Measurements from ENCODE around the gene DCPS.
"Not testable (repeated sequence)": the region's sequence is repeated elsewhere in the genome, so short reads cannot be mapped to it uniquely, and the experiment has no call there.

DCPS gene

DNA sequence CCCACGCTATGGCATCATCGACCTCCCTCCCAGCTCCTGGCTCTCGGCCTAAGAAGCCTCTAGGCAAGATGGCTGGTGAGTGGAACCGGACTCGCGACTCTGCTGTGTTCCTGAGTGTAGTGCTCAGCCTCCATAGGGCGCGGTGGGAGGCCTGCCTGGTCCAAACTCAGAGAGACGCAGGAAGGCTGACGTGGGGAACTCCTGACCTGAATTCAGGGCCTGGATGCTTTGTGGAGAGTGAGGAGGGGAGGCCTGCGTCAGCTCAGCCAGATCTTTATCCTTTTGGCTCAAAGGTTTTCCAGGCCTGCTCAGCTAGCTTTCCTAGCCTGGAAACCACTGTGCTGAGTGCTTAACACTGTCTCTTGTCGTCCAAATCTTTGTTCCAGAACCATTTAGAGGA, 13.0 kb upstream of the DCPS start:
- DNase-seq (ENCODE audit: low read depth) = no peak

- DNase-seq (ENCODE audit: low read depth) = no peak
Observed at GRCh38 chr11:126293726-126294125, 10.1 kb upstream of the DCPS start.

DNA sequence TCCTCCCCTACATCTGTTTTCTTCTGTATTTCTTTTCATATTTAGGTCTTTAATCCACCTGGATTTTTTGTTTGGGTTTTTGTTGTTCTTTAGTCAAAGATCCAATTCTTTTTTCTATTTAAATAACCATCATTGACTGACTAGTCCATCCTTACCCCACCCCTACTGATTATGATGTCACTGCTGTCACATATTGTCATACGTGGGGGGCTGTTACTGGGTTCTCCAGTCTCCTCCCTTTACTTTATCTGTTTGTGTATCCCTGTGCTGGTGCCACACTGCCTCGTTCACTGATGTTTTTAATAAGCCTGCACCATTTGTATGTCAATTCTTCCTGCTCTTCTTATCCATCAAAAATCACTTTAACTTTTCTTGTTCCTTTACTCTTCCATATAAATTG, 6.9 kb upstream of the DCPS start:
- no peak for DNase-seq (ENCODE audit: low read depth)

DNA sequence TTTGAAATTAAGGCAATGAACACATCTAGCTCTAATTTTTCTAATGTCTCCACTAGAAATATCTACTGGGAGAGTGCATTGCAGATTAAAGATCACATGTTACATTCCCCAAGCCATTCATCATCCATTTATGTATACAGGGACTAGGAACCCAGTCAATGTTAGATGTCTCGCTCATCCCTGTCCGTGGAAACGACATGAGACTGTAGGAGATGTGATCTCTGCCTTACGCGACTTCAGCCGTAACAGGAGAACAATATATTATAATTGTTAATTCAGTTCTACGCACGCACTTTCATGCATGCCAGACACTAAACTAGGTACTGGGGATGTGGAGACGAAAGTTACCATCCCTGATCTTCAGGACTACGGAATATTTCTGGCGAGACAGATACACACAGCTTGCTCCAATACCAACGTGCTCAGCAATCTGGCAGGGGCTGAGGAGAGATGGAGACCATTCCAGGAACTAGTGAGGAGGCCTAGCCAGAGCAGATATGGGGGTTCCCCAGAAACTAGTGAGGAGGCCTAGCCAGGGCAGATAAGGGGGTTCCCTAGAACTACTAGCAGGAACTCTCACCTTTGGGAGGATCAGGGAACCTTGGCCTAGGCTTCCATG, 706 bp downstream of the DCPS start:
- DNase-seq (ENCODE audit: low read depth) = no peak

DNA sequence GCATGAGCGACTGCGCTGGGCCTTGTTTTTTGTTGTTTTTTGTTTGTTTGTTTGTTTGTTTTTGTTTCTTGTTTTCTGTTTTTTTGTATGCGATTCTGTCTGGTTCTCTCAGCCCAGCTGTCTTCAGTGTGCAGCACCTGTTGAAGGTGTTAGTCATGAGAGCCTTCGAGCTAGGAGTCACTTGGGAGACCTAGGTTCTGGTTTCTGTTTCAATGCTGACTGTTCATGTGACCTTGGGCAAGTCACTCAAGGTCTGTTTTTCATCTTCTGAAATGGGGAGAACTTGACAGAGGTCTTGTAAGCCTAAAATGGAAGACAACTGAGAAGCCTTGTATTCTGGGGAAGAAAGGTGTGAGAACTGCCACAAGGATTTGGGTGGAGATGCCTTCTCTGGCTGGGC, 1.8 kb downstream of the DCPS start:
- DNase-seq (ENCODE audit: low read depth) = no peak

DNA sequence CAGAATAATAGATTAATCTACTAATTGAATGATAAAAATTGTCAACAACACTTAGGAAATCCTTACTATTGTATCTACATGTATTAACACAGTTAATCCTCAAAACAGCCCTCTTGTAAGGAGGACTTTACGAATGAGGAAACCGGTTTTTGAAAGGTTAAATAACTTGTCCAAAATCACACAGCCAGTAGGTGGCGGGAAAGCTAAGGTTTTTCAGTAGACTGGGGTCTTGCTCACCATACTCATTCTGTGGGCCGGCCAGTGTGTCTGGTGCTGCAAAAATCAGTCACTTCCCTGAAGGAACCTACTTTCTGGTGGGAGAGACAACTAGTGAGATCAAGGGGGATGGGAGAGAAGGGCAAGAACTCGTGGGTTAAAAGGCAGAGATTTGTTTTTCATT, 3.8 kb downstream of the DCPS start:
- no peak for DNase-seq (ENCODE audit: low read depth)

DNA sequence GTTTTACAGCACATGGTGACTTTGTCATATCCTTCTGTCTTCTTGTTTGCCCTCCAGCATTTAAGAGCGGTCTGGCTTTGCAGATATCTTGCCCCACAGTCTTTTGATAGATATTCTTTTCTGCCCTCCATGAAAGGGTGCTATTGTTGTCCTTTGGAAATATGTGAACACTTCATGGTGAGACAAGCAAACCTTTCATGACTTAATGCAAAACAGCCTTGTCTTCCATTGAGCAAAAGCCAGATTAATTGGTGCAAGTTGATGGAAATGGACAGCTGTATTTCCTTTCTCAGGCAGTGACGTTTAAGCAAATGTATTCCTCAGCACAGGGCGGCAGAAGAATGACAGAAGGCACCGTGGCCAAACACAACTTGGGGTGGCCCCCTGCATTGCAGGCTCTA, 4.4 kb downstream of the DCPS start:
- no peak for DNase-seq (ENCODE audit: low read depth)

DNA sequence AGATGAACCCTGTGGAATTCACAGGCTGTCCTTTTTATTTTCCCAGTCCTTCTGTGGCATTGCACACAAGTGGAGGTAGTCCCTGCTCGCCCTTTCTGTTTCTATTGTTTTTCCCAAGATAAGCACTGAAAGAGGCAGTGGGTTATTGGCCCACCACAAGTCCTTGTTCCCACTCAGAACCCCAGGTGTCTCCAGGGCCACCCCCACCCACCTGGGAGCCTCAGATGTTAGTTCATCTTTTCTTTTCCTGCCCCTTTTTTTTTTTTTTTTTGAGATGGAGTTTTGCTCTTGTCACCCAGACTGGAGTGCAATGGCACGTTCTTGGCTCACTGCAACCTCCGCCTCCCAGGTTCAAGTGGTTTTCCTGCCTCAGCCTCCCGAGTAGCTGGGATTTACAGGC, 4.9 kb downstream of the DCPS start:
- DNase-seq (ENCODE audit: low read depth) = not testable (repeated sequence)

GRCh38 chr11:126310200-126310991, 6.5 kb downstream of the DCPS start:
- no peak for DNase-seq (ENCODE audit: low read depth)

GRCh38 chr11:126310992-126311310, 7.1 kb downstream of the DCPS start:
- no peak for DNase-seq (ENCODE audit: low read depth)

GRCh38 chr11:126311401-126312291, 7.8 kb downstream of the DCPS start:
- no peak for DNase-seq (ENCODE audit: low read depth)

- DNase-seq (ENCODE audit: low read depth) = no peak
Observed at GRCh38 chr11:126312961-126313360, 9.1 kb downstream of the DCPS start.

- DNase-seq (ENCODE audit: low read depth) = no peak
Observed at GRCh38 chr11:126313826-126314225, 10.0 kb downstream of the DCPS start.

- DNase-seq (ENCODE audit: low read depth) = no peak
Observed at GRCh38 chr11:126317432-126317755, 13.5 kb downstream of the DCPS start.

- no peak for DNase-seq (ENCODE audit: low read depth)
Observed at GRCh38 chr11:126317756-126318573, 14.1 kb downstream of the DCPS start.

GRCh38 chr11:126318574-126319373, 14.9 kb downstream of the DCPS start:
- no peak for DNase-seq (ENCODE audit: low read depth)

DNA sequence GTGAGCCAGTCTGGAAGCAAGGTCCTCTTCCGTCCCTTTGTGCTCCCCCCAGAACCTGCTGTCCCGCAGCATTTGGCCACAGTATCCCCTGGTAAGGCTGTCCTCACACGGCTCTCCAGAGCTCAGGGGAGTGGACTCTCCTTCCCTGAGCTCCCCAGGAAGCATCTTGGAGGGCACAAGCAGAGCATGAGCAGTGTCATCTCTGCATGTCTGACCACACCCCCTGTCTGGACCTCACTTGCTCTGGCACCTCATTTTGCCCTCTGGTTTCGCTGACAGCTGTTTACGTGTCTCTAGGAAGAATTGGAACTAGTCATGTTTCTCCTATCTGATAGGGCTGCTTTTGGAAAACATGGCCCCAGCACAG, 15.5 kb downstream of the DCPS start:
- DNase-seq (ENCODE audit: low read depth) = no peak

- DNase-seq (ENCODE audit: low read depth) = no peak
Observed at GRCh38 chr11:126322996-126323395, 19.1 kb downstream of the DCPS start.

GRCh38 chr11:126327281-126328000, 23.6 kb downstream of the DCPS start:
- no peak for DNase-seq (ENCODE audit: low read depth)

- DNase-seq (ENCODE audit: low read depth) = no peak
Observed at GRCh38 chr11:126328001-126328390, 24.1 kb downstream of the DCPS start.

DNA sequence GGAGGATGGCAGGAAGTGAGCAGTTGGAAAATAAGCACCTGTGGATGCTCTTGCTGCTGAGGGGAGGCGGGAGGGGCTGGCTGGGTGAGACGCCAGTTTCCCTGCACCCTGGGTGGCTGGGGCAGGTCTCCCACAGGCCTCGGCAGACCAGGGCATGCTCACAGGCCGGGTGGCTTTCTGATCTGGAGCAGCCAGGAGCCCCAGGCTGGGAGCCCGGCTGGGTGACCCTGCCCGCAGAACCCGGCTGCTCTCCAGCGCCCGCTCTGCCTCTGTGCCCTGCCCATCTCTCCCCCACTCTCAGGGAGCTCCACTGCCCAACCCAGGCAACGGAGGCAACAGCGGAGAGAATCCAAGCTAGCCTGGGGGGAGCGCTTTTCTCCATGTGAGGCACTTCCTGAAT, 24.6 kb downstream of the DCPS start:
- no peak for DNase-seq (ENCODE audit: low read depth)
